ENCODE data around the gene PSMD1. TPM values are rescaled to one million over a fixed set of nuclear protein-coding genes. Genes with fewer than 3 reads are reported as not detected.

PSMD1 gene
- 48.0 TPM for polyA plus RNA-seq (2013)

DNA sequence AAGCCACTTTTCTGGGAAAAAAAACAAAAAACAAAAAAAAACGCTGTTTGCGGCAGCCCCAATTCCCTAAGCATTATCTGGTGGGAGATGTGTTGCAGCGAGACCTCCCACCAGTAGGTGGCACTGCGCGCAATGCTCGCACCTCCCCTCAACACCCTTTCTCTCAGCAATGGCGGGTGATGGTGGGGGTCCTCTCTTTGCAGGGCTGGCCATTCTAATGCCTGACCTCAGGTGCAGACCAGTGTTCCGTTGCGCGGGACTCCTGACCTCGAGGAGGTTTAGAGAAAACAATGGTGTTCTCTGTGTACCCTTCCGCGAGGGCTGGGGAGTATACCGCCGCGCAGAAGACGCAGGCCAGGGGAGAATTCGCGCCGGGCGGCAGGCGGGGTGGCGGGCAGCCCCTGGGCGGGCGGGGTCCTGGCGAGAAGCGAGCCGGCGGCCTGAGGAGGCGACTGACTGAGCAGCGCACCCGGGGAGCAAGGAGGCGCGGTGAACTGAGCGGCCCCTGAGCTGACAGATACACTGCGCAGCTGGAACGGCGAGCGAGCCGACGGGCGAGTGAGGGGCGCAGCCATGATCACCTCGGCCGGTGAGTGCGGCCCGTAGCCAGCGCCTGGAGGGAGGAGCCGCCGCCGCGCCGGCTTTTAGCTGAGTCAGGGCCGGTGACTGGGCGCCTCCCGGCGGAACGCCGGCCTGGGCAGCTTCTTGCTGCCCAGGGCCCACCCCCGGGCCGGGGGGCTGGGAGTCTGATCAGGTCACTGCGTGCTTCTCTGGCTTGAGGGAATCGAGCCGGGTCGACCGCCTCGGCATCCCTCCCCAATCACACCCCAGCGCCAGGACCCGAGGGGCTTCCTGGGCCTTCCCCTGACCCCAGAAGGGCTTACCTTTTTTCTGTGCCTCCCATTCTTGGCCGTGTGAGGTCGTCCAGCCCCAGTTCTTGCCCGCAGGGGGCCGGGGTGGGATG, at the start of gene PSMD1:
Gene PSMD1, plus strand, starts transcription at position 415 of the 964 bp plus-strand sequence. Its CDS starts 159 bp downstream, at position 574.
- peaks cover 2 to 9% (median 4%) of the 10 kb centered on the region in 4 experiments for H3K36me3 ChIP-seq (ENCODE audit: control insufficient read depth in 4 of 4, insufficient read depth in 4 of 4, low read length in 3 of 4)
- WGBS (ENCODE audit: insufficient coverage) = 0% methylated on average over 55 of the region's 73 CpGs
- H3K27me3 ChIP-seq (replicated peaks in 2 of 5; ENCODE audit: control insufficient read depth in 4 of 5, insufficient read depth in 5 of 5, low read length in 4 of 5) = peaks cover 0 to 6% (median 2%) of the 10 kb centered on the region in 5 experiments
- ChIA-PET POLR2A (interaction anchor here (0.5 kb wide), 1 partner anchor 13 kb away, joined by 3 read pairs; no protein-coding TSS in a partner anchor), CTCF (interaction anchor here (0.8 to 1.3 kb wide), 4 partner anchors 11 to 232 kb away, joined by 3 to 5 read pairs (median 3); no protein-coding TSS in a partner anchor)
- H3K4me3 ChIP-seq (ENCODE audit: control insufficient read depth in 1 of 7, extremely low read depth in 1 of 7, insufficient read depth in 4 of 7, low read depth in 2 of 7, low read length in 6 of 7) = peak within 1 kb of the TSS; percentile 82 to 99 (median 96)
- DNase-seq = peak; percentile 95 to 97 (median 96)
- peak within 1 kb of the TSS; percentile 95 to 98 for H3K27ac ChIP-seq (ENCODE audit: insufficient read depth in 1 of 2, low read depth in 1 of 2, low read length in 2 of 2, poor library complexity in 1 of 2, severe bottlenecking in 2 of 2)
- no peaks in the 10 kb centered on the region for H3K9me3 ChIP-seq (ENCODE audit: control extremely low read depth in 1 of 5, control insufficient read depth in 4 of 5, insufficient read depth in 2 of 5, low read depth in 1 of 5, low read length in 4 of 5)
- H3K4me1 ChIP-seq (ENCODE audit: control extremely low read depth in 1 of 4, control insufficient read depth in 4 of 4, insufficient read depth in 4 of 4, low read length in 3 of 4) = peaks cover 10 to 48% (median 28%) of the 10 kb centered on the region in 4 experiments

DNA sequence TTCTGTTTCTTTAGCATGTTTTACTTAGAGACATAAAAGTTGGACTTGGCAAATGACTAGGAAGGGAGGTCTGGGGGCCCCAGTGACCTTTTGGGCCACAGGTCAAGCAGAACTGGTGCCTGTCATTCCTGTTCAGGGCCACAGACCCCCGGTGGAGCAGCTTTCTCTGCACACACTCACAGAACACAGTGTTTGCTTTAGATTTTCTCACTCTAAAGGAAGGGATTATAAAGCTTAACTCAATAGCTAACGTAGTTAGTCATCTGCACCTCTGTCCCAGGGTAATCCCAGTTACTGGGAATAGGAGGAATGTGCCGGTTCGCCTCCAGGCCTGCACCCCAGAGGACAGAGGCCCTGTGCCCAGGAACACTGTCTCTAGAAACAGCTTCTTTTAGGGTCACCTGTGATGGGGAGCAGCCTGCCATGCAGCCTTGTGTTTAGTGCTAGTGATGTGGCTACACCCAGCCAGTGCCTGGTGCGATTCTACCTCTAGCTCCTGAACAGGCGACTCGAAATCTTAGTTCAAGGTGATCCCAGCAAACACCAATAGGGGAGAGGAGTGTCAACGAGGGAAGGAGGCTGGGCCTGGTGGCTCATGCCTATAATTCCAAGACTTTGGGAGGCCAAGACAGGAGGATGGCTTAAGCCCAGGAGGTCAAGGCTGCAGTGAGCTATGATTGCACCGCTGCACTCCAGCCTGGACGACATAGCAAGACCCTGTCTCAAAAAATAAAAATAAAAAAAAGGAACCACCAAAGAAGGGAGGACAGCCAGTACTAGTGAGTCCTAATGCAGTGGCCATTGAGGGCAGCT, 49.2 kb upstream of the PSMD1 start:
- DNase-seq = no peak
- Histone ChIP-seq H3K27me3 (replicated peaks in 2 of 5; ENCODE audit: control insufficient read depth in 4 of 5, insufficient read depth in 5 of 5, low read length in 4 of 5) (peaks cover 0 to 20% (median 0%) of the 10 kb centered on the region in 5 experiments), H3K9me3 (ENCODE audit: control extremely low read depth in 1 of 5, control insufficient read depth in 4 of 5, insufficient read depth in 2 of 5, low read depth in 1 of 5, low read length in 4 of 5) (no peaks in the 10 kb centered on the region), H3K4me1 (ENCODE audit: control extremely low read depth in 1 of 4, control insufficient read depth in 4 of 4, insufficient read depth in 4 of 4, low read length in 3 of 4) (no peaks in the 10 kb centered on the region), H3K4me3 (ENCODE audit: control insufficient read depth in 1 of 7, extremely low read depth in 1 of 7, insufficient read depth in 4 of 7, low read depth in 2 of 7, low read length in 6 of 7) (no peak overlapping the region), H3K27ac (ENCODE audit: insufficient read depth in 1 of 2, low read depth in 1 of 2, low read length in 2 of 2, poor library complexity in 1 of 2, severe bottlenecking in 2 of 2) (no peak overlapping the region), H3K36me3 (ENCODE audit: control insufficient read depth in 4 of 4, insufficient read depth in 4 of 4, low read length in 3 of 4) (no peaks in the 10 kb centered on the region)
- POLR2A ChIA-PET = interaction anchor here (1.7 kb wide), 1 partner anchor 9 kb away, joined by 4 read pairs; no protein-coding TSS in a partner anchor
- CTCF ChIA-PET = interaction anchor here (0.7 to 0.9 kb wide), 2 partner anchors 15 to 106 kb away, joined by 3 to 4 read pairs; no protein-coding TSS in a partner anchor
- WGBS (ENCODE audit: insufficient coverage) = 70% methylated on average over 6 of the region's 10 CpGs

DNA sequence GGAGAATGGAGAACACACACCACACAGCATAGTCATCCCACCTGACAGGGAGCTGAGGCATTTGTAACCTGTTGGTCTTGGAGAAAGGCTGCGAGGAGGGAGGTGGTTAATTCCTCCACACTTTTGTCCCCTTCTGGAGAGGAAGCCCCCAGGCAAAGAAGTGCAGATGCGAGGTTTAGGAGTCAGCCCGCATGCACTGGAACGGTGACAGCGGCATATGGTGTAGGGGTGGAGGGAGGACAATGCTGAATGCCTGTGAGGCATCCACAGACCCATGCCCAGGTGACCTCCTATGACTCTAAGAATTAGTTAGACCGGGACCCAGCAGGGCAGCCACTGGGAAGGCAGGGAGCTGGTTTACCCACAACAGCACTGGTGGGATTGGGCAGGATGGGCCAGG, 48.5 kb upstream of the PSMD1 start:
- 98% methylated on average over 5 of the region's 6 CpGs for WGBS (ENCODE audit: insufficient coverage)
- Histone ChIP-seq H3K27me3 (replicated peaks in 2 of 5; ENCODE audit: control insufficient read depth in 4 of 5, insufficient read depth in 5 of 5, low read length in 4 of 5) (peaks cover 0 to 18% (median 0%) of the 10 kb centered on the region in 5 experiments), H3K9me3 (ENCODE audit: control extremely low read depth in 1 of 5, control insufficient read depth in 4 of 5, insufficient read depth in 2 of 5, low read depth in 1 of 5, low read length in 4 of 5) (no peaks in the 10 kb centered on the region), H3K36me3 (ENCODE audit: control insufficient read depth in 4 of 4, insufficient read depth in 4 of 4, low read length in 3 of 4) (no peaks in the 10 kb centered on the region), H3K4me1 (ENCODE audit: control extremely low read depth in 1 of 4, control insufficient read depth in 4 of 4, insufficient read depth in 4 of 4, low read length in 3 of 4) (no peaks in the 10 kb centered on the region), H3K4me3 (ENCODE audit: control insufficient read depth in 1 of 7, extremely low read depth in 1 of 7, insufficient read depth in 4 of 7, low read depth in 2 of 7, low read length in 6 of 7) (no peak overlapping the region), H3K27ac (ENCODE audit: insufficient read depth in 1 of 2, low read depth in 1 of 2, low read length in 2 of 2, poor library complexity in 1 of 2, severe bottlenecking in 2 of 2) (no peak overlapping the region)
- ChIA-PET POLR2A (interaction anchor here (1.7 kb wide), 1 partner anchor 9 kb away, joined by 4 read pairs; no protein-coding TSS in a partner anchor), CTCF (interaction anchor here (0.8 to 0.9 kb wide), 2 partner anchors 96 to 106 kb away, joined by 3 to 4 read pairs; no protein-coding TSS in a partner anchor)
- no peak for DNase-seq

DNA sequence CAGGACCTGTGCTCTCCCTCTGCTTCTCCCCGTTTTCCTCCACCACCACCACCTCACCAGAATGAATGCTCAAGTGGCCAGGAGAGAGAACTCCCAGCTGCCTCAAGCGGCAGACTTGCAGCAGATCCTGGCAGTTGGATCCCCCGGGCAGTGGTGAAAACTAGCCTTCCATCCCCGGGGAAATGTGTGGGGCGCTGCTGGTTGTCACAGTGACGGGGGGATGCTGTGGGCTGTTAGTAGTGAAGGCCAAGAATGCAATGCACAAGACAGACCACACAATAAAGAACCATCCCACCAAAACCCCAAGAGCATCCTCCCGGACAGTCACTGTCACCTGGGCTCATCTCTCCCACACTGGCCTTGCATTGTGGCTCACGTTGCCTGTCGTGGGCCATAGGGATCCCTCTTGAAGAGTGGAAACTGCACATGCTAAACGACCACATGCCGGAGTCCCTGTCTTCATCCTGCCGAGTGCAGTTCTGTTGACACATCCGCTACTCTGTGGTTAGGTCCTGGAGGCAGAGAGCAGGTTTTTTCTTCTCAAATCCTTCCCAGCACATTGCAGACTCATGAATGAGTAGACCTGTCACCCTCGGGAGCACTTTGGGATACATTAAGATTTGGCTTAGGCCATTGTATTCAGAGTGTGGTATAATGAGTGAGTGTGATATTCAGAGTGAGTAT, 47.3 kb upstream of the PSMD1 start:
- no peaks in the 10 kb centered on the region for H3K4me1 ChIP-seq (ENCODE audit: control extremely low read depth in 1 of 4, control insufficient read depth in 4 of 4, insufficient read depth in 4 of 4, low read length in 3 of 4)
- H3K4me3 ChIP-seq (ENCODE audit: control insufficient read depth in 1 of 7, extremely low read depth in 1 of 7, insufficient read depth in 4 of 7, low read depth in 2 of 7, low read length in 6 of 7) = no peak overlapping the region
- H3K27me3 ChIP-seq (replicated peaks in 2 of 5; ENCODE audit: control insufficient read depth in 4 of 5, insufficient read depth in 5 of 5, low read length in 4 of 5) = peaks cover 0 to 16% (median 0%) of the 10 kb centered on the region in 5 experiments
- H3K36me3 ChIP-seq (ENCODE audit: control insufficient read depth in 4 of 4, insufficient read depth in 4 of 4, low read length in 3 of 4) = no peaks in the 10 kb centered on the region
- no peak for DNase-seq
- no peaks in the 10 kb centered on the region for H3K9me3 ChIP-seq (ENCODE audit: control extremely low read depth in 1 of 5, control insufficient read depth in 4 of 5, insufficient read depth in 2 of 5, low read depth in 1 of 5, low read length in 4 of 5)
- no peak overlapping the region for H3K27ac ChIP-seq (ENCODE audit: insufficient read depth in 1 of 2, low read depth in 1 of 2, low read length in 2 of 2, poor library complexity in 1 of 2, severe bottlenecking in 2 of 2)
- WGBS (ENCODE audit: insufficient coverage) = 87% methylated on average over 10 of the region's 14 CpGs
- ChIA-PET POLR2A (no interaction called here), CTCF (interaction anchor here (0.8 kb wide), 1 partner anchor 8 kb away, joined by 3 read pairs; no protein-coding TSS in a partner anchor)

DNA sequence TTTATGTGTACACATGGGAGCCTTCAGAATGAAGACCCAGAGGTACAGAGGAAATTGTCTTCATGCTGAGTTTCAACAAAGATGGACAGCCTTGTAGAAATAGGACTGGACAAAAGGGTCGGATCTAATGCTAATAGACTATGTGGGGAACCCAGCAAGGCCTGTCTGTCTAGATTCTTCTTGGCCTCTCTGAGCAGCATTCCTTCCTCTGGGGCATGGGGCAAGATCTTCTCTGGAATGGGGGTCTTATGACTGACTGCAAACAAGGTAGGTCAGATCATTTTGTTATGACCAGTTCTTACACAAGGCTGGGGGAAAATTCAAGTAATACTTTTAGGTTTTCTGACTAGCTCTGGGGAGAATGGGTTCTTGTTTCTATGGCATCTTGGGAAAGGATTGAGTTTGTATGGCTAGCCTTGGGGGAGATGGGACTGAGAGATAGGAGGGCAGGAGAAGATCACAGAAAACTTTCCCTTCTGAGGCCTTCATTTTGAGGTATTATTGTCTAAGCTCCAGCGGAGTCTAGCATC, 46.4 kb upstream of the PSMD1 start:
- Histone ChIP-seq H3K27ac (ENCODE audit: insufficient read depth in 1 of 2, low read depth in 1 of 2, low read length in 2 of 2, poor library complexity in 1 of 2, severe bottlenecking in 2 of 2) (no peak overlapping the region), H3K9me3 (ENCODE audit: control extremely low read depth in 1 of 5, control insufficient read depth in 4 of 5, insufficient read depth in 2 of 5, low read depth in 1 of 5, low read length in 4 of 5) (no peaks in the 10 kb centered on the region), H3K36me3 (ENCODE audit: control insufficient read depth in 4 of 4, insufficient read depth in 4 of 4, low read length in 3 of 4) (no peaks in the 10 kb centered on the region), H3K27me3 (replicated peaks in 2 of 5; ENCODE audit: control insufficient read depth in 4 of 5, insufficient read depth in 5 of 5, low read length in 4 of 5) (peaks cover 0 to 16% (median 0%) of the 10 kb centered on the region in 5 experiments), H3K4me1 (ENCODE audit: control extremely low read depth in 1 of 4, control insufficient read depth in 4 of 4, insufficient read depth in 4 of 4, low read length in 3 of 4) (no peaks in the 10 kb centered on the region), H3K4me3 (ENCODE audit: control insufficient read depth in 1 of 7, extremely low read depth in 1 of 7, insufficient read depth in 4 of 7, low read depth in 2 of 7, low read length in 6 of 7) (no peak overlapping the region)
- 42% methylated on average over 2 of the region's 2 CpGs for WGBS (ENCODE audit: insufficient coverage)
- CTCF ChIA-PET = no interaction called here
- no peak for DNase-seq
- POLR2A ChIA-PET = no interaction called here

DNA sequence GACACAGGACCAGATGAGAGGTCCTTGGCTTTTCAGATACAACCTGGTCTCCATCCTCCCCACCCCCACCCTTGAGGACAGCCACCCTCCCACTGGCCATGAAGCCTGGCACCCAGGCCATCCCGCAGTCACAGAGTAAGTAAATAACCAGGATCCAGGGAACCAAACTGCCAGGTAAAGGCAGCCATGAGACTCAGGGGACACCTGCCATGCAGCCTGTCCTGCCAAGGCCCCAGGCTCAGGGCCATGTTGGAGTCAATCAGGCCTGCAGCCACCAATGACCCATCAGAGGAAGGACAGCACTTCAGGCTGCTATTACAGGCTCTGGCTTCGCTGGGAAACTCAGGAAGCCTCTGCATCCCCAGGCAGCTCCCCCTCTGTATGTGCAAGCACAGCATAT, 45.1 kb upstream of the PSMD1 start:
- ChIA-PET POLR2A (no interaction called here), CTCF (no interaction called here)
- WGBS (ENCODE audit: insufficient coverage) = 50% methylated on average over 2 of the region's 2 CpGs
- Histone ChIP-seq H3K9me3 (ENCODE audit: control extremely low read depth in 1 of 5, control insufficient read depth in 4 of 5, insufficient read depth in 2 of 5, low read depth in 1 of 5, low read length in 4 of 5) (no peaks in the 10 kb centered on the region), H3K4me1 (ENCODE audit: control extremely low read depth in 1 of 4, control insufficient read depth in 4 of 4, insufficient read depth in 4 of 4, low read length in 3 of 4) (peaks cover 0 to 3% (median 0%) of the 10 kb centered on the region in 4 experiments), H3K27me3 (replicated peaks in 2 of 5; ENCODE audit: control insufficient read depth in 4 of 5, insufficient read depth in 5 of 5, low read length in 4 of 5) (peaks cover 0 to 16% (median 0%) of the 10 kb centered on the region in 5 experiments), H3K36me3 (ENCODE audit: control insufficient read depth in 4 of 4, insufficient read depth in 4 of 4, low read length in 3 of 4) (no peaks in the 10 kb centered on the region), H3K4me3 (ENCODE audit: control insufficient read depth in 1 of 7, extremely low read depth in 1 of 7, insufficient read depth in 4 of 7, low read depth in 2 of 7, low read length in 6 of 7) (no peak overlapping the region), H3K27ac (ENCODE audit: insufficient read depth in 1 of 2, low read depth in 1 of 2, low read length in 2 of 2, poor library complexity in 1 of 2, severe bottlenecking in 2 of 2) (no peak overlapping the region)
- no peak for DNase-seq
